Caco-2 (cell line): ENCODE data around the gene RYR1. TPM values are rescaled to one million over a fixed set of nuclear protein-coding genes. Genes with fewer than 3 reads are reported as not detected.

Experiments
- BruUV-seq: library from RNA; stranded (reverse); fragments of 400-500 nt; replicated peaks from 2 replicates; lab custom pipeline; 2021; lab: Mats Ljungman, UMichigan
- CTCF ChIA-PET: fragments of 300-600 bp; sonication (Branson Sonifier 250); formaldehyde crosslinking; loops from one replicate; lab custom pipeline; 2022; ENCODE audit warnings: antibody characterized with exemption; lab: Charles Lee
- POLR2A ChIA-PET: fragments of 300-600 bp; sonication (Branson Sonifier 250); formaldehyde crosslinking; loops from one replicate; lab custom pipeline; 2022; ENCODE audit warnings: antibody characterized with exemption; lab: Charles Lee
- DNase-seq, 2 experiments: peaks; one replicate each; pipeline versions ENCODE4 v3.0.0 to v3.0.0-alpha.2; 2020 to 2022
- H3K27me3 ChIP-seq: replicated peaks from 2 replicates; pipeline ENCODE4 v1.6.0; 2011; ENCODE audit warnings: low read length; ENCODE audit not compliant: control insufficient read depth, insufficient read depth
- H3K36me3 ChIP-seq: 2 replicates; pipeline ENCODE4 v1.5.1; 2011; ENCODE audit warnings: low read length; ENCODE audit not compliant: control insufficient read depth, insufficient read depth
- H3K4me1 ChIP-seq: fragments of 250-450 bp; sonication (Bioruptor Pico); 2 replicates; pipeline ENCODE4 v1.5.1; 2020; ENCODE audit warnings: mild to moderate bottlenecking
- H3K4me3 ChIP-seq: 2 replicates; pipeline ENCODE4 v1.5.1; 2011; ENCODE audit warnings: low read depth, mild to moderate bottlenecking, control low read depth, low read length
- H3K9me3 ChIP-seq: fragments of 250-450 bp; sonication (Bioruptor Pico); 2 replicates; pipeline ENCODE4 v1.5.1; 2020; ENCODE audit warnings: mild to moderate bottlenecking, moderate library complexity
- H3K27ac Mint-ChIP-seq: one replicate; pipeline ENCODE4 v1.8.0; 2022; ENCODE audit warnings: mixed read lengths; ENCODE audit not compliant: unreplicated experiment
- H3K27me3 Mint-ChIP-seq: one replicate; pipeline ENCODE4 v1.8.0; 2022; ENCODE audit warnings: mixed read lengths; ENCODE audit not compliant: insufficient read depth, unreplicated experiment
- H3K36me3 Mint-ChIP-seq: one replicate; pipeline ENCODE4 v1.8.0; 2022; ENCODE audit warnings: mild to moderate bottlenecking, mixed read lengths; ENCODE audit not compliant: insufficient read depth, unreplicated experiment
- H3K4me1 Mint-ChIP-seq: one replicate; pipeline ENCODE4 v1.8.0; 2022; ENCODE audit warnings: low read depth, mixed read lengths; ENCODE audit not compliant: unreplicated experiment
- H3K4me3 Mint-ChIP-seq: one replicate; pipeline ENCODE4 v1.8.0; 2022; ENCODE audit warnings: mild to moderate bottlenecking, moderate library complexity, mixed read lengths; ENCODE audit not compliant: unreplicated experiment
- H3K9me3 Mint-ChIP-seq: one replicate; pipeline ENCODE4 v1.8.0; 2022; ENCODE audit warnings: mixed read lengths; ENCODE audit not compliant: unreplicated experiment
- CTCF ChIP-seq, 2 experiments: fragments of 200-600 bp in 1 of 2; IDR thresholded peaks; 1 replicate in 1 of 2; 2 replicates in 1 of 2; pipeline versions ENCODE4 v1.5.1 to v1.8.0; 2011 to 2022; ENCODE audit warnings: antibody characterized with exemption in 1 of 2, control low read depth in 1 of 2, inconsistent platforms in 1 of 2, low read depth in 1 of 2, low read length in 1 of 2, mild to moderate bottlenecking in 1 of 2, moderate library complexity in 1 of 2; ENCODE audit not compliant: insufficient read depth in 1 of 2, severe bottlenecking in 1 of 2, unreplicated experiment in 1 of 2
- intact Hi-C: fragments of 100-400 bp; cut with micrococcal nuclease; formaldehyde crosslinking; loops from one replicate; pipeline ENCODE4 v1.10.0; 2022; ENCODE audit not compliant: unreplicated experiment
- total RNA-seq: library from RNA; stranded (reverse); gene quantifications from 2 replicates; pipeline ENCODE4 v1.2.3, GENCODE V29; 2022

The RYR1 gene
- total RNA-seq, 1 experiment from 2014 or later = 5.6 TPM

GRCh38 chr19:38496603-38497487, 63.4 kb downstream of the RYR1 start:
- H3K9me3 Mint-ChIP-seq = no peaks in the 10 kb centered on the region
- no peaks in the 10 kb centered on the region for H3K4me1 Mint-ChIP-seq
- DNase-seq = no peak
- Histone ChIP-seq H3K4me1 (no peaks in the 10 kb centered on the region), H3K9me3 (no peaks in the 10 kb centered on the region), H3K27me3 (no peaks in the 10 kb centered on the region; the same call in none of the 2 replicates), H3K36me3 (no peaks in the 10 kb centered on the region), H3K4me3 (no peak overlapping the region)
- no peak for TF ChIP-seq CTCF (IDR thresholded peaks at IDR 0.05; ENCODE audit: insufficient read depth in 1 of 2, low read depth in 1 of 2, low read length in 1 of 2, severe bottlenecking in 1 of 2, unreplicated experiment in 1 of 2)
- POLR2A ChIA-PET = no interaction called here
- no peaks in the 10 kb centered on the region for H3K36me3 Mint-ChIP-seq
- no TSS peak for BruUV-seq
- intact Hi-C loops = no loop called here
- H3K27me3 Mint-ChIP-seq = peaks cover 14% of the 10 kb centered on the region
- CTCF ChIA-PET = interaction anchor here (0.5 to 0.9 kb wide), 4 partner anchors 19 to 1878 kb away, joined by 3 to 5 read pairs (median 3); partner anchors contain the start of gene PSMD8
- no peak overlapping the region for H3K4me3 Mint-ChIP-seq
- no peak overlapping the region for H3K27ac Mint-ChIP-seq

- intact Hi-C loops = no loop called here
- DNase-seq = no peak
- no peaks in the 10 kb centered on the region for H3K4me1 ChIP-seq
- Mint-ChIP-seq H3K27ac (no peak overlapping the region), H3K4me1 (no peaks in the 10 kb centered on the region), H3K36me3 (no peaks in the 10 kb centered on the region), H3K9me3 (no peaks in the 10 kb centered on the region), H3K27me3 (peaks cover 10% of the 10 kb centered on the region), H3K4me3 (no peak overlapping the region)
- no peaks in the 10 kb centered on the region; the same call in none of the 2 replicates for H3K27me3 ChIP-seq
- H3K9me3 ChIP-seq = no peaks in the 10 kb centered on the region
- no peaks in the 10 kb centered on the region for H3K36me3 ChIP-seq
- POLR2A ChIA-PET = no interaction called here
- TF ChIP-seq CTCF (IDR thresholded peaks at IDR 0.05; ENCODE audit: insufficient read depth in 1 of 2, low read depth in 1 of 2, low read length in 1 of 2, severe bottlenecking in 1 of 2, unreplicated experiment in 1 of 2) = no peak
- CTCF ChIA-PET = interaction anchor here (0.5 to 0.9 kb wide), 2 partner anchors 20 to 66 kb away, joined by 4 to 5 read pairs; no protein-coding TSS in a partner anchor
- BruUV-seq = no TSS peak
- no peak overlapping the region for H3K4me3 ChIP-seq
These were observed 64.4 kb downstream of the RYR1 start for GRCh38 chr19:38497907-38498306.

GRCh38 chr19:38499532-38499931, 66.0 kb downstream of the RYR1 start:
- no peaks in the 10 kb centered on the region for H3K4me1 Mint-ChIP-seq
- H3K36me3 ChIP-seq = no peaks in the 10 kb centered on the region
- peaks cover 9% of the 10 kb centered on the region for H3K27me3 Mint-ChIP-seq
- TF ChIP-seq CTCF (IDR thresholded peaks at IDR 0.05; ENCODE audit: insufficient read depth in 1 of 2, low read depth in 1 of 2, low read length in 1 of 2, severe bottlenecking in 1 of 2, unreplicated experiment in 1 of 2) = no peak
- H3K4me1 ChIP-seq = no peaks in the 10 kb centered on the region
- H3K4me3 ChIP-seq = no peak overlapping the region
- no peaks in the 10 kb centered on the region; the same call in 1 of the 2 replicates for H3K27me3 ChIP-seq
- no peak for DNase-seq
- ChIA-PET POLR2A (no interaction called here), CTCF (interaction anchor here (0.5 kb wide), 1 partner anchor 18 kb away, joined by 4 read pairs; no protein-coding TSS in a partner anchor)
- H3K36me3 Mint-ChIP-seq = no peaks in the 10 kb centered on the region
- H3K4me3 Mint-ChIP-seq = no peak overlapping the region
- intact Hi-C loops = no loop called here
- H3K9me3 Mint-ChIP-seq = no peaks in the 10 kb centered on the region
- H3K9me3 ChIP-seq = no peaks in the 10 kb centered on the region
- no peak overlapping the region for H3K27ac Mint-ChIP-seq
- BruUV-seq = no TSS peak
